Fibroblast of gingiva (primary cell): ENCODE results near the gene C6orf136.

Source experiments
- DNase-seq: peaks from one replicate; pipeline ENCODE4 v3.0.0-alpha.2; 2011; ENCODE audit warnings: low read depth

C6orf136 gene, protein sequence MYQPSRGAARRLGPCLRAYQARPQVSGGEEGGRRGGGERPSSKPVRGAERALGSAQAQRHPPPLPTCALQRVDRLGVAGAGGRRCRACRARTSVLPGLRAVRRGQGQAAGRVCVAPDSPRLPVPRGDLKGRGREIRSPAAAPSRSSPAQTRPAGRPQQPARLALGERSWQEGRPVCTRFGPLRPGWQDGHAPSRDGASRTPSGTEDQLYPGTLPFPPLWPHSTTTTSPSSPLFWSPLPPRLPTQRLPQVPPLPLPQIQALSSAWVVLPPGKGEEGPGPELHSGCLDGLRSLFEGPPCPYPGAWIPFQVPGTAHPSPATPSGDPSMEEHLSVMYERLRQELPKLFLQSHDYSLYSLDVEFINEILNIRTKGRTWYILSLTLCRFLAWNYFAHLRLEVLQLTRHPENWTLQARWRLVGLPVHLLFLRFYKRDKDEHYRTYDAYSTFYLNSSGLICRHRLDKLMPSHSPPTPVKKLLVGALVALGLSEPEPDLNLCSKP

DNA sequence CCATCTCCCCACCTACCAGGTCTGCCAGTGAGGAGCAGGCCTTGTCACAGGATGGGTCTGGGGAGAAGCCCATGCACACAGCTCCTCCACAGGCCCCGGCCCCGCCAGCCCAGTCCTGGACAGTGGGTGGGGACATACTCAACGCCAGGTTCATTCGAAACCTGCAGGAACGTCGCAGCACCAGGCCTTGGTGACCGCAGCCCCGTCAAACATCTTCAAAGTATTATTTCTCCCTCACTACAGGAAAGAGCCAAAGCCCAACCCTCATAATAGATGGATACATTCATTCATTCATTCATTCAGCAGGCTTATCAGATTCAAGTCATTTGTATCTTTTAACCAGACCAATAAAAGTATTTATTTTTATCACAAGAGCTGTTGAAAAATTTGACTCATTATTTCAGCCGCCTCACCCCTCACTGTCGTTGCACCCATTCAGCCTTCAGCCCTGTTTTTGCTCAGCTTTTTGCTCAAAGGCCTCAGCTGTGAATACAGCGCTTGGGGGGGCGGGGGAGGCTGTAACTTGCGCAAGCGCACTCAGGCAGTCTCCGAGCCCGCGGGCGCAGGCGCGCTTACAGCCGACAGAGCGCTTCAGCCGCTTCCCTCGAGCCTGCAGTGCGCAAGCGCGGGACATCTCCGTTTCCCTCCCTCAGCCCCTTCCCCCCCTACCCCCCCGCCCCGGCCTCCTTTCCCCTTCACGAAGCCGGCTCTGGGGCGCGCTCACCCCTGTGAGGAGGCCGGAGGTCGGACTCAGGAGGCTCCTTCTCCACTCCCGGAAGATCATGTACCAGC lies at the start of gene C6orf136:
TSS of gene C6orf136 (plus strand) at position 684 of the 792 bp plus-strand sequence. CDS start at position 783, 99 bp downstream.
- peak; percentile 89 for DNase-seq

DNA sequence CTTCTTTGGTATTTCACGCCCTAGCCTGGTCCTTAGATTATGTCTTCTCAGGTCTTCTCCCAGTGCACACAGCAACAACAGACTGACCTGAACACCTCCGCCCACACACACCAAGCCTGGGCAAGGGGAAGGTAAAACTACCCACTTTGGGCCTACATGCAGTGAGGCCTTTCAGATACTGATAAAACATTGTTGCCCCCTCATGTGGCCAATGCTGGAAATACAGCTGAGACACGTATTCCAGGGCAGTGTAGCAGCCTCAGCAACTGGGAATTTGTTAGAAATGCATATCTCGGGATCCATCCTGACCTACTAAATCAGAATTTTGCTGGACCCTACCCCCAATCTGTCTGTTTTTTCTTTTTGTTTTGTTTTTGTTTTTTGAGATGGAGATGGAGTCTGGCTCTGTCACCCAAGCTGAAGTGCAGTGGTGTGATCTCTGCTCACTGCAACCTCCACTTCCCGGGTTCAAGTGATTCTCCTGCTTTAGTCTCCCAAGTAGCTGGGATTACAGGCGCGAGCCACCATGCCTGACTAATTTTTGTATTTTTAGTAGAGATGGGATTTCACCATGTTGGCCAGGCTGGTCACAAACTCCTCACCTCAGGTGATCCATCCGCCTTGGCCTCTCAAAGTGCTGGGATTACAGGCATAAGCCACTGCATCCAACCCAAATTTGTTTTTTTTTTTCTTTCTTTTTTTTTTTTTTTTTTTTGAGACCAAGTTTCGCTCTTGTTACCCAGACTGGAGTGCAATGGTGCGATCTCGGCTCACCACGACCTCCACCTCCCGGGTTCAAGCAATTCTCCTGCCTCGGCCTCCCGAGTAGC lies 49.4 kb upstream of the C6orf136 start:
- peak; percentile 64 for DNase-seq

DNA sequence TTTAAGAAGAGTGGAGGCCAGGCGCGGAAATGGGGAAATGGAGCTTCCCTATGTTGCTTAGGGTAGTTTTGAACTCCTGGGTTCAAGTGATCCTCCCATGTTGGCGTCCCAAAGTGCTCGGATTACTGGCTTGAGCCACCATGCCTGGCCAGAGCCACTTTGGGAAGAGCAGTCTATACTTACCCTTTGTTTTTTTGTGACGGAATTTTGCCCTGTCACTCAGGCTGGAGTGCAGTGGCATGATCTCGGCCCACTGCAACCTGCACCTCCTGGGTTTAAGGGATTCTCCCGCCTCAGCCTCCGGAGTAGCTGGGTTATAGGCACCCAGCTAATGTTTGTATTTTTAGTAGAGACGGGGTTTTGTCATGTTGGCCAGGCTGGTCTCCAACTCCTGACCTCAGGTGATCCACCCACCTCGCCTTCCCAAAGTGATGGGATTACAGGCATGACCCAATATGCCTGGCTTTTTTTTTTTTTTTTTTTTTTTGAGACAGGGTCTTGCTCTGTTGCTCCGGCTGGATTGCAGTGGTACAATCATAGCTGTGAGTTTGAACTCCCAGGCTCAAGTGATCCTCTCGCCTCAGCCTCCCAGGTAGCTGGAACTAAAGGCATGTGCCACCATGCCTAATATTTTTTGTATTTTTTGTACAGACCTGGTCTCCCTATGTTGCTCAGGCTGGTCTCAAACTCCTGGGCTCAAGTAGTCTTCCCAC lies 47.9 kb upstream of the C6orf136 start:
- DNase-seq, result no peak

DNA sequence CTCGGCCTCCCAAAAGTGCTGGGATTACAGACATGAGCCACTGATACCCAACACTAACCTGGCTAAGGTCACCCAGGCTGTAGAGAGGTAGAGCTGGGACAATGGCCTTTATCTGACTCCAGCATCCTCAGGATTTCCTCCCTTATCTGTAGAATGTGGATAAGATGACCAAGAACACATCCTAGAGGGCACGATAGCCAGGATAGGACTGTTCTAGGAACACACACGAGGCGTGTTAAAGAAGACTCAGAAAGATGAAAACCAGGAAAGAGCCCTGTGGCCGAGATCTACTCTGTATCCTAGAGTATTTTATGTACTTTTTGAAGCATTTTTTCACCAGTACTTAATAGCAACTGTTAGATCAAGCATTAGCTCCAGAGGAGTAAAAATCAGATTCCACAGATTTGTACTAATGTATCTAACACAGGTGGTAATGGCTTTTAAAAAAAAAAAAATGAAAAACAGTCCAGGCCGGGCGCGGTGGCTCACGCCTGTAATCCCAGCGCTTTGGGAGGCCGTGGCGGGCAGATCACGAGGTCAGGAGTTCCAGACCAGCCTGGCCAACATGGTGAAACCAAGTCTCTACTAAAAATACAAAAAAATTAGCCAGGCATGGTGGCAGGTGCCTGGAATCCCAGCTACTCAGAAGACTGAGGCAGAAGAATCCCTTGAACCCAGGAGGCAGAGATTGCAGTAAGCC lies 47.2 kb upstream of the C6orf136 start:
- DNase-seq, result no peak

DNA sequence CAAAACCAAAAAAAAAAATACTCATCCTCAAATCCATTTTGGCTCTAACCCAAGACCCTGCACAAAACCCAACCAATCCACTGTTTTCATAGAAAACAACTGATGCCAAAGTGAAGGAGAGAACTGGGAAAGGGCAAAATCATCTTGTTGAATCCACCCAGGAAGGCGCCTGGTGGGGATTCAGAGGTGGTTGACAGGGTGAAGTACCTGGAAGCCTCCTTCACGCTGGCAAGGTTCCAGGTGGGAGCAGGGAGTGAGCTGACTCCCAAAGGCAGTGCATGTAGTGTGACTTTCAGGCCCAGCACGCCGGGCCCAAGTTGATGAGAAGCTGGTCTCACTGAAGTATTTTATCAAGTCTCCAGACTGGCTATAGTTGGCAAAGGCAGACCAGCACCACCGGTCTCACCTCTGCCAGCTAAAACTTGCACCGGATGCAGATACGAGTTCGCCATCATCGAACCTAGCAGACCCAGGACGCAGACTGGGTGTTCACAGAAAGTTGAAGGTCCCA lies 46.4 kb upstream of the C6orf136 start:
- no peak for DNase-seq

DNA sequence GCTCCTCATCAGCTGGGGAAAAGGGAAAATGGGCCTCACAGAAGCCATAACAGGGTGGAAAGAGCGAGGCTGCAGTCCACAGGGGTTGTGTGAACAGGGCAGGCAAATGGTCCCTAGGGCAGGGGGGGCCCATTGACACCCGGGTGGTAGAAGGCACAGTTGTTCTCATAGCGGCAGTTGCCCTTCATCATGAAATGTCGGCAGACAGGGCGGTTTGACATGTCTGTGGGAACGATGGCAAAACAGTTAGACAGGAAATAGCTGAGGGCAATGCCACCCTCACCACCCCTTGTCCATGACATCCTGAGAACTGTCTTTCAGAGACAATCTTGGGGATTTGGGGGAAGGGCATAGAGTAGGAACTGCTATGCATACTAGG lies 45.5 kb upstream of the C6orf136 start:
- DNase-seq, result no peak

DNA sequence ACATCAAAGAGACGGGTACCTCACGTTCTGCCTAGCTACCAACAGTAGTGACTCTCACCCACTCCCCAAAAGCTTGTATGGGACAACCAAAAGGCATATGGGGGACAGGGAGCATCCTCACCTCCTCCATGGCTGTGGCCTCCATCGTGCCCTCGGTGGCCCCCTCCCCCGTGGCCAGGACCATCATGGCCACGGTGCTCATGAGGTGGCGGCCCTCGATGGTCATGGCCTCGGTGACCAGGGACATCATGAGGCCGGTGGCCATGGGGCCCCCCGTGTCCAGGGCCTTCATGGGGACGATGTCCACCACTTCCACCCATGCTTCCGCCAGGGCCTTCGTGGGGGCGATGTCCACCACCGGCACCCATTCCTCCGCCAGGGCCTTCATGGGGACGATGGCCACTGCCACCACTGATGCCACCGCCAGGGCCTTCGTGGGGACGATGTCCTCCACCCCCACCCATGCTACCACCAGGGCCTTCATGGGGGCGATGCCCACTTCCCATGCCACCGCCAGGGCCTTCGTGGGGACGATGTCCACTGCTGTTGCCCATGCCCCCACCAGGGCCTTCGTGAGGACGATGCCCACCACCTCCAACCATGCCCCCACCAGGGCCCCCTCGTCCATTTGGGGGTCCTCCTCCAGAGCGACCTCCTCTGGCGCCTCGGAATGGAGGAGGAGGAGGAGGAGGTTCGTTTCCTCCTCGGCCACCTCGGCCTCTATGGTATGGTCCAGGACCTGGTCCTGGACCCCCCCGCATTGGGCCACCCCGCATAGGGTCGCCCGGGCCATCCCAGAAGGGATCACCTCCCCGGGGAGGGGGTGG lies 44.9 kb upstream of the C6orf136 start:
- no peak for DNase-seq

DNA sequence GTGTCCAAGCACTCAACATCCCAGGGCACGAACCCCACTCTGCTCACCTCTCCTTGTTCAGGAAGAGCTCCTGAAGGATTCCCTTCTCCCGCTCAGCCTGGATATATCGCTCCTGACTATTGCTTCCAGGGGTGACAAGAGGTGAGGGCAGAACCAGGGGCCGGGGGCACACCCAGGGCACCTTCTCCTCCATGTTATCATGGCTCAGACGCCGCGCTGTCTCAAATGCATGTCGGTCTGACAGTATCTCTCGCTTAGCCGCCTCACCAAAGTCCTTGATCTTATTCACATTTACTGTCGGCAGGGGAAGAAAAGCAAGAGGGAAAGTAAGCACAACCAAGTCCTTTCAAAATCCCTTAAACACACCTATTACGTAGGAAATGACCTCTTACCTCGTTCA lies 43.0 kb upstream of the C6orf136 start:
- no peak for DNase-seq

DNA sequence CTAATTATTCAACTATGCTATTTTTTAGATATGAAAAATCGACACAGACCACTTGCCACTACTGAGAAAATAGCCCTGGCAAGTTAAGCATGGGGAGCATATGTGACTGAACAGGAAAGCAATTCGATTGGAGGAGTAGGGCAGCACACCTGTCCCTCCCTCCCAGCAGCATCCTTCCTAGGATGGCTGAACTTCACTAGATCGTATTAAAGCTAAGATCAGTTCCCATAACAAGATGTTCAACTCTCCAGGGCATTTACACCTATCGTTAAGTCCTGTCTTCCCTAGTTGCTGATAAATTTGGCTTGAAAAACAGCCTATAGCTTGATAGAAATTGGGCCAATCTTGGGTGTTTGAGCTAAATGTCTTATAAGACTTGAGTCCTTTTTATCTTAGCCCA lies 36.9 kb upstream of the C6orf136 start:
- no peak for DNase-seq

DNA sequence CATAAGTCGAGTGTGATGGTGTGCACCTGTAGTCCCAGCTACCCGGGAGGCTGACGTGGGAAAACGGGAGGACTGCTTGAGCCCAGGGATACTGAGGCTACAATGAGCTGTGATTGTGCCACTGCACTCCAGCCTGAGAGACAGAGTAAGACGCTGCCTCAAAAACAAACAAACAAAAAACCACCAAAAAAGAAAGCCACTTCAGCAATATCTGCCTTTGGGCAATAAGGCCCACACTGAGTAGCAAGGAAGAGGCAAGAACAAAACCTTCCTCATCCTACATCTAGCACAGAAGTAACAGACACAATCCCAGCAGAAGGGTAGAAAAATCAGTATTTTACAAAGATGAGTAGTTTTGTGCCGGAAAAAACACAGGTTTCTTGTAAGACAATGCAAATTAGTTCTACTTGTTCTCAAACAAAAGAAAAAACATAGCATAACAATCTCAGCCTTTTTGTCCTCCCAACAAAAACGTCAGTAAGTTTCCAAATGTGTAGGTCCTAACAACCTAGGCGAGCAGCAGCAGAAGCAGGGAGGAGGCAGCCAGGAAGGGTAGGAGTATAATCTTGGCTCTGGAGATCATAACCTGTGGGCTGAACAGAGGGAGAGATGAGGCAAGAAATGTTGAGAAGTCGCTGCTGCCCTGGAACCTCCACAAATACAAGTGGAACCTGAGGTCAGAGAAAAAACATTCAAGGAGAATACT lies 35.6 kb upstream of the C6orf136 start:
- DNase-seq, result no peak

DNA sequence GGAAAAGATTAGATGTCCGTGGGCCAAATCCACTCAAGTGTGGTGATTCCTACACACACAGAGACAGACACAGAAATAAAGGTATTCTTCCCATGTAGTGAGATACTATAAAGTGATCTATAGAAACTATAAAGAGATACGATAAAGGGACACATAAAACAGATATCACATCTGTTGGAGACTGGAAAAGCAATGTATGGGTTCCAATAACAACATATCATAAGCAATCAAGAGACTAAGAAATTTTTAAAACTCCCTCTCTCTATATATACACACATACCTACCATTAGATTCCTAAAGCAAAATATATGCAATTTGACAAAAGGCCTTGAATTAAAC lies 35.1 kb upstream of the C6orf136 start:
- no peak for DNase-seq

DNA sequence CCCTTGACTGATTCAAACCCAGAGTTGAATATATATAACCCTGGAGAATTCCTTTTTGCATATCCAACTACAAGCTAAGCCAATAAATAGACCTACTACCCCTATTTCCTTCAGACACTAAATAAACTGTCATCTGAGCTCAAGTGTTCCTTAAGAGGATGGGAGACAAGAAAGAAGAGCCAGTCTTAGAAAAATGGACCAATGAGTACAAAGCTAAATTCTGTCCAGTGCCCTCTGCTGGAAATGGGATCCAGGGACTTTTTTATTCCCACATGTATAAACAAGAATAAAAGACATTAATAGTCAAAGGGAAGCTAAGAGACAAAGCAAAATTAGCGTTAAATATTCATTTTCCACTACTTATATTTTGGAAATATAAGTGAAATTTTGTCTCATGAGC lies 34.7 kb upstream of the C6orf136 start:
- peak; percentile 60 for DNase-seq

DNA sequence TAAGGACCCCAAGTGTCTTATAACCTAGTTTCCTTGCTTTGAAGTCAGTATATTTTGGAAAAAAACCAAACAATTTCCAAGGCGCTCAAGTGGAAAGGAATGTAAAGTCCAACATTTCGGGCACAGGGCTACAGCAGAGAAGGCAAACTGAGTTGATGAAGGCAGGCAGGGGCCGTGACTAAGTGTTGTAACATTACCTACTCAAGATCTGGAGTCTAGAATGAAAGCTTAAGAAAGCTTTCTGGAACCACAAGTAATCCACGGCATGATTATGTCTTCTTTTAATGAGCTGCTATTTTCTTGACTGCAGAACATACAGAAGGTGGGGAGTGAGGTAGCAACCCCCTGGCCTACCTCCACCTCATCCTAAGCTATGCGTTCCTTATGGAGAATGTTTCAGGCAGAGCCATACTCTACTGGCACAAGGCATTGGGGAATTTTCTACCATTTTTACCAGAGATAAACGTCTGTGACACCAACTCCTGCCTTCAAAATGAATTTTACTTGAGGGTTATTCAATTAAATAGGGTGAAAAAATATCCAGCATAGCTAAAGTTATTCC lies 34.2 kb upstream of the C6orf136 start:
- peak; percentile 75 for DNase-seq

DNA sequence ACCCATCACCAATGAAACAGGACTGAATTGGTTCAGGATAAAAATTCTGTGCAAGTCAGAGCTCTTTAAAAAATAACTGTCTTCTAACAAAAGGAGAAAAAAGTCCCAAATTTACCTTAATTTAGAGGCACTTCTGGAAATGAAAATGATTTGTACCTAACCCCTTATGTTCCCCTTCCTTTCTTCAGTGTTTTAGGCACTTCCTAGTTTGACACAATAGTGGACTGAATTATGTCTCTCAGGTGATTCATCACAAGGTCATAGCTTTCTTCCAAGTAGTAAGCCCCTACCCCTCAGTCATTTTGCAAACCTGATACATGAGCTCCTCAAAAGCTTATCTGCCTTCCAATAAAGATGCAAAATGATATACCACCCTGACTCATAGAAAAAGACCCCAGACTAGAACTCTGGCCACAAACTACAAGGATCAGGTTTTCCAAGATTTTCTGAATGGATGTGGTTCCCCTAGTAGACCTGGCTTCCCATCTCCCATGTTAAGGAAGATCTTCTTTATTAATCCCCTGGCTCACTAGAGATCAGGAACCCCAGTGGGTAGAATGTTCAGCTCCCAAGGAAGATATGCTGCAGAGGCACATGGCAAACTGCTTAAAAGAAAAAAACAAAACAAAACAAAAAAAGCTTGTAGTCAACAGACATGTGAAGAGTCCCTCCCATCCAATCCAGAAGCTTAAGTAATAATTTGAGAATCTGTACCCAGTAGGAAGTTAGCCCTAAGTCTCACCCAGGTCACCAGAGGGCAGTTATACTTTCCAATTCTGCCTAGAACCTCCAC lies 33.5 kb upstream of the C6orf136 start:
- DNase-seq, result no peak

DNA sequence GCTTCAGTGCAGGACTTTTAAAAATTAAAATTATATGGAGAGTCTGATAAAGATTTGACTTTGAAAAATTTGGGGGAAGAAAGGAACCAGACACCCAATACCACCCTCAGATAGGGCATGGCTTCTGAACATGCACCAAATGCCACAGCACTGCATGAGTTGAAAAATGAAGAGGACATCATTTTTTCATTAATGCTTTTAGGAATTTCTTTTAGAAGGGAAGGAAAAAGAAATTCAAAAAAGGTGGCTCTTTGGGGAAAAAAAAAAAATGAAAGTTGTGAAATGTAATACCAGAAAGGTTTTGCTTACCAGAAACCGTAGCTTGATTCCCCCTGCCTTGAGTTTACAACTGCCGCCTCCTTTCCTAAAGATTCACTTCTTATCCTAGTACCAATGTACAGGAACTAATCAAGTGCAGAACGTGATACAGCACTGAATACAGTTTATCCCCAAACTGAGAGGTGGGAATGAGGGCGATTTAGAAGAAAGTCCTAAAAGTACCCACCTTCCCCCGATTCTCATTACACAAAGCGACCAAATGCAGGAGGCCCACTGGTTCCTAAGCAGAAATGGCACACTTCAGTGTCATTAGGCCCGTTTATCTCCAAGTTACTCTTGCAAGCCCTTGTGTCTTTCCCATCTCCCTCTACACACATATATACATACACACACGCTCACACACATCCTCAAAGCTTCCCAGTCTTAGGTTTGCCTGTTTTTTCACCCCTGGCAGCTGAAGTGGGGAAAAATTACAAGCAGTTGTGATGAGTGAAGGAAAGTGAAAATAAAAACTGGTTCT lies 32.7 kb upstream of the C6orf136 start:
- DNase-seq, result no peak

DNA sequence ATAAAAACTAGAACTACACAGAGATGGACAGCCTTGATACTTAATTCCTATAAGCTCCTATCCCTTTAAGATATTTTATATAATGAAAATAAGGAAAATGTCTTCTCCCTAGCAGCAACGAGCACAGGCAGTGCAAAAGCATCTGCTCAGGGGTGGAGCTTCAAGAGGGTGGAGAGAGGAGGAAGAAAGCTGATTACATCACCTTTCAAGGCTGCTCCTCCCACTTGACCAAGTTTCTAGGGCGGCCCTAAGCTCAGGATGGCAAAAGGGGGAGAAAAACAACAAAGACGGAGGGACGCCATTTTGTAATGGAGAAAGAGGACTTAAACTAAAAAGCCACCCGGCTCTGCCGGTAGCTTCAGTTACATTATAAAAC lies 32.1 kb upstream of the C6orf136 start:
- DNase-seq, result peak; percentile 97

DNA sequence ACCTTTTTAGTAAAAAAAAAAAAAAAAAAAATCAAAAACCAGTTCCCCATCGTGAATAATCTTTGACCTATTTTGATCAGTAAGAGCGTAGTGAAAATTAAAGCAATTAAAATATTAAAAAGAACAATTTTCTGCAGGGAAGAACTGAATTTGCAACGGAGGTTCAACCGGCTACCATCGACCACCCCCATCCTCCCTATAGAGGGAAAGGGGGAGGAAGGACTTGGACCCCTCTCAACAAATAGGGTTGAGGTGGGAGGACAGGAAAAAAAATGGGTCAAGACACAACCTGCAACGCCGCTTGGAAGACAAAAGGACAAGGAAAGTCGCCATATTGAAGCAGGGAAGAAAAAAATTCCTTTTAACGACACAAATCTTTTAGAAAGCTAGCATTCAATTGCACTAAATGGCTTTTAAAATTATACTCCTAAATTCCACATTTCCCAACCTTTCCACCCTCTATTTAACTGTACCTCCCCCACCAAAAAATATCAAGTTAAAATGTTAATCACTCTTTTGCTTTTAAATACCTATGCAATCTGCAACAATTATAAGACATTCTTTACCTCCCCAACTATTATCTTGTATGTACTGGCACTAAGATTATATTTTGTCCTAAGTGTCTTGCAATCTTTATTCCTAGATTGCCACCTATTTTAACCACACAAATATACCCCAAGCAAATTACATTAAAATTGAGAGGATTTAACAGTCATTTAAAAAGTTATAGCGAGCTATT lies 31.5 kb upstream of the C6orf136 start:
- peak; percentile 89 for DNase-seq
